HG02973 (cell line): ENCODE measurements around the gene MRAP.

Experiments used
- ATAC-seq: cut with Tn5 transposase; IDR thresholded peaks from one replicate; pipeline ENCODE4 v1.9.1; 2021; ENCODE audit warnings: moderate library complexity; ENCODE audit not compliant: unreplicated experiment

The MRAP gene

GRCh38 chr21:32347351-32347750, 48.7 kb downstream of the MRAP start:
- ATAC-seq = no peak

- ATAC-seq = no peak
Measured at GRCh38 chr21:32347977-32348376, 49.3 kb downstream of the MRAP start.

GRCh38 chr21:32348604-32349332, 50.1 kb downstream of the MRAP start:
- ATAC-seq = no peak

- no peak for ATAC-seq
Measured at GRCh38 chr21:32349333-32349944, 50.8 kb downstream of the MRAP start.

GRCh38 chr21:32350211-32350980, 51.7 kb downstream of the MRAP start:
- no peak for ATAC-seq

- no peak for ATAC-seq
Measured at GRCh38 chr21:32350981-32351380, 52.3 kb downstream of the MRAP start.

GRCh38 chr21:32351428-32351827, 52.8 kb downstream of the MRAP start:
- ATAC-seq = no peak

GRCh38 chr21:32352526-32352925, 53.9 kb downstream of the MRAP start:
- no peak for ATAC-seq

- no peak for ATAC-seq
Measured at GRCh38 chr21:32353002-32353711, 54.5 kb downstream of the MRAP start.

GRCh38 chr21:32356874-32357395, 58.3 kb downstream of the MRAP start:
- no peak for ATAC-seq

GRCh38 chr21:32359719-32360260, 61.1 kb downstream of the MRAP start:
- no peak for ATAC-seq

GRCh38 chr21:32360401-32360975, 61.8 kb downstream of the MRAP start:
- ATAC-seq = no peak
